HG03521 (cell line): ENCODE data around the gene KIAA1549.
"Not testable (repeated sequence)": the region's sequence is repeated elsewhere in the genome, so short reads cannot be mapped to it uniquely, and the experiment has no call there.

Experiments
- ATAC-seq: cut with Tn5 transposase; IDR thresholded peaks from one replicate; pipeline ENCODE4 v1.9.1; 2021; ENCODE audit warnings: mild to moderate bottlenecking, moderate library complexity; ENCODE audit not compliant: unreplicated experiment

KIAA1549 gene

DNA sequence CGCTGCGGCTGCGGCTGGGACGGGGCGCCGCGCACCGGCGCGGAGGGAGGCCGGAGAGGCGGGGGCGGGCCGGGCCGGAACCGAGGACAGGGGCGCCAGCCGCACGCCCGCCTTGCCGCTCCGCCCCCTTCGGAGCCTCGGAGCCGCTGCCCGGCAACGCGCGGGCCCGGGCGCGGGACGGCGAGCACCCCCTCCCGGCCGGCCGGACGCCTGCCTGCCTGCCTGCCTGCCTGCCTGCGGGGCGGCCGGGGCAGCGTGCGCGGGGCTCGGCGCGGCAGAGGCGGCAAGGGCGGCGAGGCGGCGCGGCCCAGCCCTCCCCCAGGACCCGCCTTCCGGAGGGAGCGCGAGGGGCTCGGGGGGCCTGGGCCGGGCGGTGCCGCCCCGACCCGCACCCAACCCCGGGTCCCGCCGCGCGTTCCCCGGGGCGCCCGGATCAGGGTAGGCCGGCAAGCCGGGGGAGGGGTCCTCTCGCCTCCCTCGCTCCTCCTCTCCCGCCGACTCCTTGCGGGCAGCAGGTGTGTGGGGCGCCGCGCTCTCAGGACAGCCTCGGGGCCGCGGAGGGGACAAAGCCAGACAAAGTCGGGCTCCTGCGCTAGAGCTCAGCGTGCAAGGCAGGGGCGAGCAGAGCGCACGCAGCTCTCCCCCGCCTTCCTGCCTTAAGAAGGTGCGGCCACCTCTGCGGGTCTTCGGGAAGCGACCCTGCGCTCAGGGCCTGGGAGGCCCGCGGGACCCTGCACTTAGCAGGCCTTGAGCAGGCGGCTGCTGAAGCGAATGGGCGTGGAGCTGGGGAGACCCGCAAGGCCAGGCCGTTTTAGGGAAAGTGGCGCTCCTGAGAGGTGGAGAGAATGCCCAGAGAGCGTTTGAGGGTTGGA, at the start of gene KIAA1549:
KIAA1549 (minus strand) TSS at position 58 of the 872 bp plus-strand sequence. CDS start 120 bp downstream, outside the sequence.
- ATAC-seq = peak; percentile 85

DNA sequence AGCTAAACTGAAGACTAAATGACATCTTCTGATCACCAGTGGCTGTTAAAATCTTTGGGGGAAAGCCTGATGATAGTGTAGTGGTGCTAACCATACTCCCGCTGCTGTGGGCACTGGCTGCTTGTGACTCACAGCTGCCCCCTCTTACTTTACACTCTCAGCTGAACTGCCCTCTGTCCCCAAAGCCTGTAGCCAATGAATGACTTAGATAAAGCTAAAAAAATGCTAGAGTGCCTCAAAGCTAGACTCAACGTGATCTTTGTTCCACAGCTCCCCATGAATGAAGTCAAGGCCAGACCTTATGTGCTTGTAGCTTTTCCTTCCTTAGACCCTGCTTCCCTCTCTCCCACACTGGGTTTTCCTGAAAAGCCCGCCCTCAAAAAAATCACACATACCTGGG, 48.2 kb upstream of the KIAA1549 start:
- ATAC-seq = no peak

DNA sequence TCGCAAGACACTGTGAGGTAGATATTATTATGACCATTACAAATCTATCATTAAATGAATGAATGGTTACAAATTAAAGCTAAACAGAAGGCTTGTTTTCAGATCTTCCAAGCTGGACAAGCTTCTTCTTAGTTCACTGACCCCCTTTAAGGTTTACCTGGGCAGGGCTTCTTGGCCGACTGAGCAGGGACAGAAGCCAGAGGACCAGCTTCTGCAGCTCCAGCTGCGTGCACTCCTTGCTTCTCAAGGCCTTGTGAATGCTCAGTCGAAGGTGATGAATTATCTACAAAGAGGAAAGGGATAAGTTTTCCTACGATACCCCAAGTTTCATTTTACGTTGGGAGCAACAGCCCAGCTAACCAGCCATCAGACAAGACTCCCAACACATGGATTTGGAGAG, 45.4 kb upstream of the KIAA1549 start:
- ATAC-seq = no peak

DNA sequence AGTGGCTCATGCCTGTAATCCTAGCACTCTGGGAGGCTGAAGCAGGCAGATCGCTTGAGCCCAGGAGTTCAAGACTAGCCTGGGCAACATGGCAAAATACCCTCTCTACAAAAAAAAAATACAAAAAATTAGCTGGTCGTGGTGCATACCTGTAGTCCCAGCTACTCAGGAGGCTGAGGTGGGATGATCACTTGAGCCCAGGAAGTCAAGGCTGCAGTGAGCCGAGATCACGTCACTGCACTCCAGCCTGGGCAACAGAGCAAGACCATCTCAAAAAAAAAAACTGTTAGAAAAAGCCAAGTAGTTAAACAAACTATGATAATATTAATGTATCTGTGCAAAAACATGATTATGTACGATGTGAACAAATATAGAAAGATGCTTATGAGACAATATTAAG, 44.7 kb upstream of the KIAA1549 start:
- not testable (repeated sequence) for ATAC-seq

DNA sequence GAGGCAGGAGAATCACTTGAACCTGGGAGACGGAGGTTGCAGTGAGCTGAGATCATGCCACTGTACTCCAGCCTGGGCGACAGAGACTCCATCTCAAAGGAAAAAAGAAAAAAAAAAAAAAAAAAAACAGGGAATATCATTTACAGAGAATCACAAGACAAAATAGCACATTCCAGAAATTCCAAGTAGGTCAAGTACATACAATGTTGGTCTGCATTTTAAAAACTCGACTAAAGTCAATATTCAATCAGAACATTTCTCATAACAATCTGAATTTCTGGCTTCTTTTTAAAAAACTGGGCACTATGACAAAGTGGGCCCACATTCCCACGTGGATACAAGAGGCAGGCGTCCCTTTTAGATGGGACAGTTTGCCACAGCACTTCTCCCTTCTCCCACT, 41.9 kb upstream of the KIAA1549 start:
- no peak for ATAC-seq

DNA sequence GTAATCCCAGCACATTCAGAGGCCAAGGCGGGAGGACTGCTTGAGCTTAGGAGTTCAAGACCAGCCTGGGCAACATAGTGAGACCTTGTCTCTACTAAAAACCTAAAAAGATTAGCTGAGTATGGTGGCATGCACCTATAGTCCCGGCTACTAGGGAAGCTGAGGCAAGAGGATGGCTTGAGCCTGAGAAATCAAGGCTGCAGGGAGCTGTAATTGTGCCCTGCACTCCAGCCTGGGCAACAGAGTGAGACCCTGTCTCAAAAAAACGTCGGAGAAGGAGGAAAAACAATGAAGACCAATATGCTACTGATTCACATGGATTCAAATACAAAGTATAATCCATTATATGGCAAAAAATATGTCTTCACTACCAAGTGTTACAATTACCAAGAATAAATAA, 41.1 kb upstream of the KIAA1549 start:
- ATAC-seq = no peak

DNA sequence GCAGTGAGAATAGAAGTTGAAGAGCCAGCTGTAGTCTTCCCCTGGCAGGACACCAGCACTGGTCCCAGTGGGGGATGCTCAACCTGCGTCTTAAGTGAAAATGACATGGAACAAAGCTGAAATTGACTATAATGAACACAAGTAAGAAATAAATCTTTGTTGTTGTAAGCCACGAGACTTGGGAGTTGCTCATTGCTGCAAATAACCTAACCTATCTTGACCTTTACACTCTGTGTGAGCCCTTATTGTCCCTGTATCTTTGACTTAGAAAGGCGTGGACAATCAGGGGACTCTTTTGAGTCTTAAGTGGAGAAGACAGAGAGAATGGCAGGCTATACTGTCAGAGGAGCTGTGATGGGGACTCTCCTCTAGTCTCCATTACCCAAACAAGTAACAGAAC, 37.7 kb upstream of the KIAA1549 start:
- no peak for ATAC-seq

DNA sequence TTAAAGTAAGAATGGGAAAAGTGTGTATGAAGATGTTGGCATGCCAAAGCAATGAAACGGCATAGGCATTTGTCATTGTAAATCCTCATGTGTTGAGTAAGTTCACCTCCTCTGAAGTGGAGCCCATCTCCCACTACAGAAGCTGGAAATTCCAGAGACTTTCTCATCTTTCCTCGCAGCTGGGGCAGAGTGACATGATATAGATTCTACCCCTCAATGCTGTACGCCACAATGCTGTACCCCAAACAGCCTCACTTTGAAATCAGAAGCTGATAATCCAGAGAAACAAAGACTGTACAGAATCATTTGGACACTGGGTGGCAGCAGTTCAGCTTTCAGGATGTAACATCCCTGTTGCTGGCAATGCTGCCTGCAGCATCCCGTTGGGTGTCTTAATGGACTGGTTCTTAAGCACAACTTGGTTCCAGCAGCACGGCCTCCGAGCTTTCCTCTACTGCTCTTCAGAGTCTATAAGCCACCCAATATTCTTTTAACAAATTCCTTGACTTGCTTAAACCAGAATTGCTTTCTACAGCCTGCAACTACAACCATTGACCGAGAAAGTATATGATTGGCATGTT, 35.8 kb upstream of the KIAA1549 start:
- peak; percentile 91 for ATAC-seq

DNA sequence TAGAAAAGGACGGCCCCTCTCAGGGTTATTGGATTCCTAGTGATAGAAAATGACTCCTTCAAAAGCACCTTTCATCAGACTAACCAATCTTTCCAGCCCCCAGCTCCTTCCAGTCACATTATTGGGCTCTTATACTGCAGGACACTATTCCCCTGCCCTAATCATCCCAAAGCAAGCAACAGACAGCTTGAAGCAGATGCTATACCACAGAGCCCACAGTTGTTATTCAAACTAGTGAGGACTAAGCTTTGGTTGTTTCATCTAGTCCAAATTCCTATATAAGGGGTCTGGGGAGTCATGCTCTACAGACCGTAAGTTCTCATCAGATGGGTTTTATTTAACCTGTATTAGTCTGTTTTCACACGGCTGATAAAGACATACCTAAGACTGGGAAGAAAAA, 30.2 kb upstream of the KIAA1549 start:
- no peak for ATAC-seq

DNA sequence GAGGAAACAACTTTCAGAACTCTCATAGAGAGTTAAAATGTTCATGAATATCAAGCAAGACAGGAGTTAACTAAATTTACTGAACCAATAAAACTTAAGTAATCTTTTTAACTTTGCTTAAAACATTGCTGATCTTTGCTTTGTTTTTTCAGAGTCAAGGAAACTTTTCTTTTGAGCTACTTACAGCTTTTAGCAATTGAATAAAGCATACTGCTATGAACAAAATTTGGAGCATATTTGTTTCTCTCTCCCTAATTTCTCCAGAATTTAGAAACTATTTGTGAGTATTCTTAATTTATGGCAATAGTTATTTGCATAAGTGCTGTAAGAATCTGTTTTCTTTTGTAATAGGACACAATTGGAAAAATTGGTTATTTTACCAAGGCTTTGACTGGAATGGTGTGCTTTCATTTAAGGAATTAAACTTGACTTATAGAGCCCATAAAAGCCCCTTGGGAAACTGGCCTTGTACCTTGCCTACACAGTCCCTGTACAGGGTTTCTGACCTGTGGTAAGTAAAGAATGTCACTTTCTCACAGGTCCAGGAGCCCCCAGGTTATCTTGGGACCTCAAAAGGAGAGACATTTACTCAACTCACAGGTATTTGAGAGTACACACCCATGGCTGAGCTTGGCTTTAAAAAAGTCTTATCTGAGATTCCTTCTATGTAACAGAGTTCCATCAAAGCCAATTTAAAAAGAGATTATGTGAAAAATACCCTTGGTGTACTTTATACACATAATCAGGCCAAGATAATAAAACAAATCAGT, 23.3 kb upstream of the KIAA1549 start:
- no peak for ATAC-seq

DNA sequence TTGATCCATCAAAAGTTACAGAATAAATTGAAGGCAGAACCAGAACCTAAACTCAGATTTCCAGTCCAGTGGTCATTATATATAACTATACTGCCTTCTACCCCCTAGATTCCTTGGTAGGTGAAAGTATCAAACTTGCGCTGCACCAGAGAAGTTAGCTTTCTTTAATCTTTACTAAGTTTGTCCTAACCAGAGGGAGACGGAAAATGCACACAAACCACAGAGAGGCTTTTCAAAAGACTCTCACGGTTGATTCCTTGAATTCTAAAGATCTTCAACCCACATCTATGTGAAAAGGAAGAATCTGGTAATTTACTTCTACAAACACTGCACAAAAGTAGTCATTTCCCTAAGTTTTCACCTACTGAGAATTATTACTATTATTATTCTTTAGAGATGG, 18.2 kb upstream of the KIAA1549 start:
- ATAC-seq = no peak

DNA sequence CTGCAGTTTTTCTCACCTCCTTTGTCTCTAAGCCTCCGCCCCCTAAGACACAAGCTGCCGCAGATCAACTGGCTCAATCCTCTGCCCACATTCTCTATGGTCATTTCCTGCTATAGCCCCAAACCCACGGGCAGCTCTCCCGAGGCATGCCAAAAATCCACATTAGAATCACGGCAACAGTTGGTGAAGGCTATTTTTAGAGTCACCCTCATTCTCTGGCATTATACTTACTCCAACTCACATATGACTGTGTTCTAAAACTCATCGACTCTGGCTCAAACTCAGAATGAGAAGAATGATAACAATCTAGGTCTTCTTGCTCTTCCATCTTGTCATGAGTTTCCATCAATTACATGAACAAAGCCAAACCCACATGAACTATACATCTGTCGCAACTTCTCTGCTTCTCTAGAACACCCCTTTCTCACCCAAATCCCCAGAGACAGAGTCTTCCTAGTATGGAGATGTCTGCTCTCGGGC, 10.9 kb upstream of the KIAA1549 start:
- no peak for ATAC-seq

DNA sequence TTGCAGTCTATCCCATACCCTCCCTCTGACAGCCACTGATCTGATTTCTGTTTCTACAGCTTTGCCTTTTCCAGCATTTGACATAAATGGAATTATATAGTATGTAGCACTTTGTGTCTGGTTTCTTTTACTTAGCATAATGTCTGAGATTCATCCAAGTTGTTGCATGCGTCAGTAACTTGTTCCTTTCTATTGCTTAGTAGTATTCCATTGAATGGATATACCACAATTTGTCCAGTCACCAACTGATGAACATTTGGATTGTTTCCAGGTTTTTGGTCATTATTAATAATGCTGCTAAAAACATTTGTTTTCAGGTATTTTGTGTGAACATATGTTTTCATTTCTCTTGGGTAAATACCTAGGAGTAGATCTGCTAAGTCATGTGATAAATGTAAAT, 6.5 kb upstream of the KIAA1549 start:
- ATAC-seq = no peak

DNA sequence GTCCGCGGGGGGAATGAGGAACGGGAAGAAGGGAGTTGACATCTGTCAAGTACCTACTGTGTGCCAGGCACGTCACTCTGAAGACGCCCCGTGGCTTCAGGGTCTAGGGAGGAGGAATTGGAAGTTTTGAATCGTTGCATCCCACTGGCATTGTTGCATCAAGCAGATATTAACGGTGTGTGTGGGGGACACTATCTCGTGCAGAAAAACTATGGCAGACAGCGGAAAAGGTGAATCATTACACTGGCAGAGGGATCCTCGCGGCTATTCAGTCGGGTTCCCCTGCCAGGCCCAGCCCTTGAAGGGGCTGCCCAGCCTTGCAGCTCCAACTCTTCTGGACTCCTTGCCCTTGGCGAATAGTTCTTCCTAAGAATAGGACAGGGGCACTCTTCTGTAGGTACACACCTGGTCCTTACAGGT, 1.0 kb upstream of the KIAA1549 start:
- ATAC-seq = no peak

DNA sequence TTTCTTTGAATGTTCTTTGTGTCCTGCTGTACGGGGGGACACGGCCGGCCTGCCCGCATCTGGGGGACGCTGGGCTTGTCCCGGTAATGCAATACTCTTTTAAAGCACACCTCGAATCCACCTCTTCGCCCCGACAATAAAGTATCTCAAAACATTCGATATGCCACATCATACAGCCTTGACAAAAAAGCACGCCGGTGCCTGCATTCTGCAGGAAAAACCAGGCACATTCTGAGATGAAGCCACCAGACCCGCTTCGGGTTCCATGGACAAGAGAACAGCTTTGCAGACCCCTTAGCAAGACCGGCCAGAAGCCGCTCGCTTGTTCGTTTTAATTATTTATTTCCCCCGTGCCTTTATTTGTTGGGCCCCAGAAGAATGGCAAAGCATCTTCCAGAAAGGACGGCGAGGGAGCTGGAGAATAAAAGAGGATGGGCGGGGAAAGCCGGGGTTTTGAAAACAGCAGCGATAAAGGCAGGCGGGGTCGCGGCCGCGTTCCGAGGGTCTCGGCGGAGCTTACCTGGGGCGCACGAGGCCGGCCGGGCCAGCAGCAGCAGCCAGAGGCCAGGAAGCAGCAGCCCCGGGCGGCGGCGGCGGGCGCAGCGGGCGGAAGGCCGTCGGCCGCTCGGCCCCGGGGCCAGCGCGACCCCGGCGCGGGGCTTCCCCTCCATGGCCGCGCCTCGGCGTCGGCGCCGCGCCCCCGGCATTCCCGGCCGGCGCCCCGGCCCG, 462 bp downstream of the KIAA1549 start:
- peak; percentile 35 for ATAC-seq

DNA sequence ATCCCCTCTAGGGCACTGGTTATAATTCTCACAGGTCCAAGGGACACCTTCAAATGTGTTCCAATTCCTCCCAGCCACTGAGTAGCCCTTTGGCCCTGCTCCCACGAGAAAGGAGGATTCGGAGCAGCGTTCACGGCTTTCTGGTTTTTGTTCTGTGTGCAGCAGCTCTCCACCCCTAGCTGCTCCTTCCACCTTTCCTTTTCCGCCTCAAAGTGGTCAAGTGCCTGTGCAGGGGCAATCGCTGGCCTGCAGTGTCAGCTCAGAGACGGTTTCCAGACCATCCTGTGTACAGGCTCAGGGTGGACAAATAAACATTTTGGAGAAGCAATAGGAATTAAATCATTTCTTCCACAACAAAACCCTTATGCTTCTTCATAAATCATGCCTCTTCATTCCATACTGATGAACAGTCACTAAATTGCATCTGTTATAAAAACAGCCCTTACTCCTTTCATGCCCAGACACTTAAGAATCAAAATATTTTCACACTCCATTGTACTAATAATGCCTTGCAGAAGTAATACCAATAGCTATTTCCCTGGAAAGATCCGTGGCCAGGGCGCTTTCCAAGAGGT, 1.1 kb downstream of the KIAA1549 start:
- no peak for ATAC-seq

DNA sequence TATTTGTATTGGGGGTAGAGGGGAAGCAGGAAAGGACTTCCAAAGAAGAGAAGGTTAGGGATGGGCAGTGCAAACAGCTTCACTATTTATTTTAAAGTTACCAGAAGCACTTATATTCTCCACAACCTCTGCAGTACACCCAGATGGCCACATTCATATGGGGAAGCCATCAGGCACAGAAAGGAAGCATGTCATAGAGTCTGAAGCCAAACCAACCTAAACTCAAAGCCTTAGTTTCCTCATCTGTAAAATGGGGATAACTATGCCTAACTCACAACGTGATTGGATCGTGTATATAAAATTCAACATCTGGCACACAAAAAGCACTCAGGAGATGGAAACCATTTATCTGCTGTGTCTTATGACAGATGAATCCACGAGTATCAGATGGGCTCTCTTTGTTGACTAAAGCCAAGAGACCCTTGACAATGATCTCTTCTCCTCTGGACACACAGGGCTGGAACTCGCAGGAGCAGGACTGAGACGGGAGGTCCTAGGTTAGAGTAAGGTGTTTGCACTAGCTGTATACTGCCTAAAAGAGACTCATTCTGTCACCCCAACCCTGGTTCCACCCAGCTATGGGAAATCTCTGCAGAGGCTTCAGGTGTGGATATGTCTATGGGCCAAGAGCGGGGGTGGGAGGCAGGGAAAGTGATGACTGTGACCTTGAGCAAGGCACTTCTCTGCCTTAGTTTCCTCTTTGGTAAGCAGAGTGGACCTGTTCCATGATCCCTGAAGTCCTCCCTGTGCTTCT, 1.8 kb downstream of the KIAA1549 start:
- ATAC-seq = peak; percentile 33

DNA sequence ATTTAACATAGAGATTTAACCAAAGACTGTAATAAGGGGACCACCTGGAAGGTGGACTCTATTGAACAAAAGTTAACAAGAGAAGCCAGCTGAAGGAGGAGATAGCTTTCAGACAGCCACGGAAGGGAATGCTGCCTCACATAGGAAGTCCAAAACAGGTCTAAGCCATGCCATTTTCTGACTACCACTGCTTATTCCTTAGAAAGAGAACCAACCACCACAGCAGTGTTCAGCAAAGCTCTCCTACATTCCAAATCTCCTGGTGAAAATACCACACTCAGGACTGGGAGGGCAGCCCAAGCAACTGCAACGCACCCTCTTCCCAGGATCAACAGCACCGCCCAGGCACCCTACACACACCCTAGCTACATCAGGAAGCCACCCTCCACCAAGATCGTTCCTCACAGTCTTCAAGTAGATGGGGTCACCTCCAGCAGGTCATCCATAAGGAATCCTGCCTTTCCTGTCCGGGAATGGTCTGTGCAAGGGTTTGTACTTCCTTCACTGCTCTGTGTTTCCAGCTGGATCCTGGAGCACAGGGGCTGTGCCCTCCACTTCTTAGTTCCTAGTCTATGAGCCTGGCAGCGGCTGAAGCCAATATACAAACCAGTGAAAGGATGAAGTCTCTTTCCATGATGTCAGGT, 2.5 kb downstream of the KIAA1549 start:
- no peak for ATAC-seq

DNA sequence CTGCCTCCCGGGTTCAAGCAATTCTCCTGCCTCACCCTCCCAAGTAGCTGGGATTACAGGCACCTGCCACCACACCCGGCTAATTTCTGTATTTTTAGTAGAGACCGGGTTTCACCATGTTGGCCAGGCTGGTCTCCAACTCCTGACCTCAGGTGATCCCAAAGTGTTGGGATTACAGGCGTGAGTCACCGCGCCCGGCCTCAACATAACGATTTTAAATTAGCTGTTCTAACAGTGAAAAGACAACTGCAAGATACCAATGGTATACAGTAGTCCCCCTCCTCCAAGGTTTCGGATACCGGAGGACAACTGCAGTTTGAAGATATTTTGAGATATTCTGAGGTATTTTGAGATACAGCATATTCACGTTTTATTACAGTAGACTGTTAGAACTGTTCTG, 5.0 kb downstream of the KIAA1549 start:
- ATAC-seq = not testable (repeated sequence)
